ENCODE measurements around the gene AKAP9.
"Not testable (repeated sequence)": the region's sequence is repeated elsewhere in the genome, so short reads cannot be mapped to it uniquely, and the experiment has no call there.

AKAP9 gene

DNA sequence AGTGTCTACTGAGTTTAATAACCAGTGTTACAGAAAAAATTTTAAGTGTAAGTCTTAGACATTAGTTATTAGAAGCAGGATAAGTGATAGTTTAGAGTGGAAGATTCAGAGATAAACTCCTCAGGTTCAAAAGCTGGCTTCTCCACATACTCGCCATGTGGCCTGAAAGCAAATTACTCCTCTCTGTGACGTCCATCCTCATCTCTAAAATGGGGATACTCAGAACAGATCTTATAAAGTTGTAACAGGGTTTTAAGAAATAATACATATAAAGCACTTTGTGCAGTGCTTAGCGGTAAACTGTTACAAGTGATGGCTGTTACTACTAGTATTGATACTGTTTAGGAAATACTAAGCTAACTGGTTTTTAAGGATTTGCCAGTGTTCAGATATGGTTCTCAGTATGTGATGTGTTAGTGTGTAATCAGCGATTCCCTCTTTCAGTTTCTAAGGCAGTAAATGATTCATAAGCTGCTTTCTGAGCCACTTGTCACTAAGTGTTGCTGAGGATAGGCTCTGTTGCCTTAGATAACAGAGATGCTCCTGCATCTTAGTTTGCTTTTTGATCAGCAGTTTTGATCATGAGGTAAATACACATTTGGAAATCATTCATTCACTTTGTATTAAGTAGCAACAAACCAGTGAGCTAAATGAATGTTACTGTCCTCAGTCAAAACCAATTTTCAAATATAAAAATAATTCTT lies 134.9 kb downstream of the AKAP9 start:
- H3K4me1 ChIP-seq (ENCODE audit: control insufficient read depth in 1 of 2, insufficient read depth in 1 of 2, low read depth in 1 of 2, low read length in 1 of 2) = no peaks in the 10 kb centered on the region
- TF ChIP-seq, protein P1, sequence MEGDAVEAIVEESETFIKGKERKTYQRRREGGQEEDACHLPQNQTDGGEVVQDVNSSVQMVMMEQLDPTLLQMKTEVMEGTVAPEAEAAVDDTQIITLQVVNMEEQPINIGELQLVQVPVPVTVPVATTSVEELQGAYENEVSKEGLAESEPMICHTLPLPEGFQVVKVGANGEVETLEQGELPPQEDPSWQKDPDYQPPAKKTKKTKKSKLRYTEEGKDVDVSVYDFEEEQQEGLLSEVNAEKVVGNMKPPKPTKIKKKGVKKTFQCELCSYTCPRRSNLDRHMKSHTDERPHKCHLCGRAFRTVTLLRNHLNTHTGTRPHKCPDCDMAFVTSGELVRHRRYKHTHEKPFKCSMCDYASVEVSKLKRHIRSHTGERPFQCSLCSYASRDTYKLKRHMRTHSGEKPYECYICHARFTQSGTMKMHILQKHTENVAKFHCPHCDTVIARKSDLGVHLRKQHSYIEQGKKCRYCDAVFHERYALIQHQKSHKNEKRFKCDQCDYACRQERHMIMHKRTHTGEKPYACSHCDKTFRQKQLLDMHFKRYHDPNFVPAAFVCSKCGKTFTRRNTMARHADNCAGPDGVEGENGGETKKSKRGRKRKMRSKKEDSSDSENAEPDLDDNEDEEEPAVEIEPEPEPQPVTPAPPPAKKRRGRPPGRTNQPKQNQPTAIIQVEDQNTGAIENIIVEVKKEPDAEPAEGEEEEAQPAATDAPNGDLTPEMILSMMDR (IDR thresholded peaks at IDR 0.05) = no peak
- H3K9me3 ChIP-seq = no peaks in the 10 kb centered on the region
- H3K36me3 ChIP-seq = peaks cover 46% of the 10 kb centered on the region
- no peaks in the 10 kb centered on the region for H3K27me3 ChIP-seq
- H3K4me3 ChIP-seq (ENCODE audit: low read depth in 1 of 2, low read length in 1 of 2) = no peak overlapping the region
- no peak overlapping the region for H3K27ac ChIP-seq

DNA sequence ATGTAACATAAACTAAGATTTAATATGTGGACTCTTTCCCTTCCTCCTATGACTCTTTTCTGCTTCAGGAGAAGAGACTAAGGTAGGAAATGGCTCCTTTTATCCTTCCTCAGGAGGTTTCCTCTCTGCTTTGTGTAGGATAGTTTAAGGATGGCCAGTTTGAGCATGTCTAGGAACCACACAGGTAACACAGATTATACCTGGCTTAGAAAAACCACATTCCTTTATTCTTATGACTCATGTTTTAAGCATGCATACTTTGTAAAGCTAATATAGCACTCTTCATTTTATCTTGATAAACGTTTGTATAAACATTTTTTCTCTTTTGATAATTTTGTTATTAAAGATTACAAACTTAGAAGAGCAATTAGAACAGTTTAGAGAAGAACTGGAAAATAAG lies 135.8 kb downstream of the AKAP9 start:
- Histone ChIP-seq H3K4me1 (ENCODE audit: control insufficient read depth in 1 of 2, insufficient read depth in 1 of 2, low read depth in 1 of 2, low read length in 1 of 2) (no peaks in the 10 kb centered on the region), H3K27ac (no peak overlapping the region), H3K4me3 (ENCODE audit: low read depth in 1 of 2, low read length in 1 of 2) (no peak overlapping the region), H3K9me3 (no peaks in the 10 kb centered on the region), H3K27me3 (no peaks in the 10 kb centered on the region), H3K36me3 (peaks cover 42% of the 10 kb centered on the region)
- TF ChIP-seq, protein P1 (IDR thresholded peaks at IDR 0.05) = no peak

DNA sequence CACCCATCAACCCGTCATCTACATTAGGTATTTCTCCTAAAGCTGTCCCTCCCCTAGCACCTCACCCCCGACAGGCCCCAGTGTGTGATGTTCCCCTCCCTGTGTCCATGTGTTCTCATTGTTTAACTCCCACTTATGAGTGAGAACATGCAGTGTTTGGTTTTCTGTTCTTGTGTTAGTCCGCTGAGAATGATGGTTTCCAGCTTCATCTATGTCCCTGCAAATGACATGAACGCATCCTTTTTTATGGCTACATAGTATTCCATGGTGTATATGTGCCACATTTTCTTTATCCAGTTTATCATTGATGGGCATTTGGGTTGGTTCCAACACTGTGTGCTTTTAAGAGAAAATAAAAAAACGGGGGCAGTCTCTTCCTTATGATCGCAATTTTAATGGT lies 143.3 kb downstream of the AKAP9 start:
- not testable (repeated sequence) for H3K9me3 ChIP-seq; H3K4me1 ChIP-seq (ENCODE audit: control insufficient read depth in 1 of 2, insufficient read depth in 1 of 2, low read depth in 1 of 2, low read length in 1 of 2); H3K27ac ChIP-seq; H3K27me3 ChIP-seq; H3K4me3 ChIP-seq (ENCODE audit: low read depth in 1 of 2, low read length in 1 of 2)
- peaks cover 80% of the 10 kb centered on the region for H3K36me3 ChIP-seq

DNA sequence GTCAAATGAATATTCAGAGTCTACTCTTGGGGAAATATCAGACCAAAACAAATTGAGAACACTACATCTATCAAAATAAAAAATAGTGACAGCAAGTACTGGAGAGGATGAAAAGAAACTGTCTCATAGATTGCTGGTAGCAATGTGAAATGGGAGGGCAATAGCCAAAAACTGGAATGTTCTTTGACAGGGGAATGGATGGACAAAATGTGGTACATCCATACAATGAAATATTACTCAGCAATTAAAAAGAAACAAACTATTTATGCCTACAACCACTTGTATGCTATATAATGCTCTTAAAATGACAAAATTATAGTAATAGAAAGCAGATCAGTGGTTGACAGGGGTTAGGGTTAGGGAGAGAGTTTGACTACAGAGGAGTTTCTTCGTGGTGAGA lies 147.6 kb downstream of the AKAP9 start:
- peaks cover 91% of the 10 kb centered on the region for H3K36me3 ChIP-seq
- H3K27me3 ChIP-seq = no peaks in the 10 kb centered on the region
- TF ChIP-seq, protein P1 (IDR thresholded peaks at IDR 0.05) = no peak
- no peak overlapping the region for H3K27ac ChIP-seq
- no peaks in the 10 kb centered on the region for H3K9me3 ChIP-seq
- no peak overlapping the region for H3K4me3 ChIP-seq (ENCODE audit: low read depth in 1 of 2, low read length in 1 of 2)
- H3K4me1 ChIP-seq (ENCODE audit: control insufficient read depth in 1 of 2, insufficient read depth in 1 of 2, low read depth in 1 of 2, low read length in 1 of 2) = no peaks in the 10 kb centered on the region

DNA sequence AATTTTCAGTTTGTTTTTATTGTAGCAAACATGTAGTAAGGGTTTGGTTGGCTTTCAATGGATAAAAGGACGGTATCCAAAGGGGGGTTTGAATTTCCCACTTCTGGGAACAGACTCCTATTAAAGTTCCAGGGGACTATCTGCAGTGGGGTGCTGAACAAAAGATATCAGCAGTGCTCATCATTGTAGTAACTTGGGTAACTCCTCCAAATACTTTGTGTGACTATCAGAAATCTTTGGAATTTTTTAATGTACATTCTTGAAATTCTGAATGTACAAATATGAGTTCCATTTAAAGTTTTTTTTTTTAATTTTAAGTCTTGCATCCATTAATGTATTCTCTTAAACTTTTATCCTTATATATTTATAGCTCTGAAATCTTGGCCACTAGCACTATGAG lies 151.5 kb downstream of the AKAP9 start:
- no peaks in the 10 kb centered on the region for H3K4me1 ChIP-seq (ENCODE audit: control insufficient read depth in 1 of 2, insufficient read depth in 1 of 2, low read depth in 1 of 2, low read length in 1 of 2)
- H3K36me3 ChIP-seq = peaks cover 90% of the 10 kb centered on the region
- H3K27me3 ChIP-seq = no peaks in the 10 kb centered on the region
- no peak overlapping the region for H3K27ac ChIP-seq
- no peak overlapping the region for H3K4me3 ChIP-seq (ENCODE audit: low read depth in 1 of 2, low read length in 1 of 2)
- TF ChIP-seq, protein P1 (IDR thresholded peaks at IDR 0.05) = no peak
- H3K9me3 ChIP-seq = no peaks in the 10 kb centered on the region

DNA sequence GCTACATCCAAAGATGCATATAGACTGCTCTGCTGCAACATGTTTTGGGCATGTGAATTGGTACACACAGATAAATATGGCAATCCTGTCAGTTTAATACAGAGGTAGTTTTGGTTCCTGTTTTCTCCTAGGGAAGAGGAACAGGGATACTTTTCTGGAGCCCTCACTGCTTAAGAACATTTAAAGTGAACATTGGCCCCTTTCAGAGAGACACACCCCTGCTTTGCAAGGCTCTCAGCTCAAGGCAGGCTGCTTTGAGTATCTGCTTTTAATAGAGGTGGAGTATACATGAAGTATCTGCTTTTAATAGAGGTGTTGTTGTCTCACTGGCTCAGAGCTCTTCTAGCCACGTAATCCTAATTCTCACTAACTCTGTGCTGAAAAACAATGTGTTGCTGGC lies 154.7 kb downstream of the AKAP9 start:
- H3K4me1 ChIP-seq (ENCODE audit: control insufficient read depth in 1 of 2, insufficient read depth in 1 of 2, low read depth in 1 of 2, low read length in 1 of 2) = no peaks in the 10 kb centered on the region
- TF ChIP-seq, protein P1 (IDR thresholded peaks at IDR 0.05) = no peak
- H3K27ac ChIP-seq = no peak overlapping the region
- H3K36me3 ChIP-seq = peaks cover 93% of the 10 kb centered on the region
- H3K27me3 ChIP-seq = no peaks in the 10 kb centered on the region
- no peaks in the 10 kb centered on the region for H3K9me3 ChIP-seq
- no peak overlapping the region for H3K4me3 ChIP-seq (ENCODE audit: low read depth in 1 of 2, low read length in 1 of 2)

Measured in neutrophil (primary cell).